GM19324 (cell line): ENCODE results near the gene PTH1R.
A peak's percentile ranks its signal among the peaks of the same experiment; 100 is the strongest.

Experiments
- ATAC-seq: cut with Tn5 transposase; IDR thresholded peaks from one replicate; pipeline ENCODE4 v1.9.1; 2021; ENCODE audit warnings: mild to moderate bottlenecking, moderate library complexity; ENCODE audit not compliant: unreplicated experiment, low FRiP score

Gene PTH1R

DNA sequence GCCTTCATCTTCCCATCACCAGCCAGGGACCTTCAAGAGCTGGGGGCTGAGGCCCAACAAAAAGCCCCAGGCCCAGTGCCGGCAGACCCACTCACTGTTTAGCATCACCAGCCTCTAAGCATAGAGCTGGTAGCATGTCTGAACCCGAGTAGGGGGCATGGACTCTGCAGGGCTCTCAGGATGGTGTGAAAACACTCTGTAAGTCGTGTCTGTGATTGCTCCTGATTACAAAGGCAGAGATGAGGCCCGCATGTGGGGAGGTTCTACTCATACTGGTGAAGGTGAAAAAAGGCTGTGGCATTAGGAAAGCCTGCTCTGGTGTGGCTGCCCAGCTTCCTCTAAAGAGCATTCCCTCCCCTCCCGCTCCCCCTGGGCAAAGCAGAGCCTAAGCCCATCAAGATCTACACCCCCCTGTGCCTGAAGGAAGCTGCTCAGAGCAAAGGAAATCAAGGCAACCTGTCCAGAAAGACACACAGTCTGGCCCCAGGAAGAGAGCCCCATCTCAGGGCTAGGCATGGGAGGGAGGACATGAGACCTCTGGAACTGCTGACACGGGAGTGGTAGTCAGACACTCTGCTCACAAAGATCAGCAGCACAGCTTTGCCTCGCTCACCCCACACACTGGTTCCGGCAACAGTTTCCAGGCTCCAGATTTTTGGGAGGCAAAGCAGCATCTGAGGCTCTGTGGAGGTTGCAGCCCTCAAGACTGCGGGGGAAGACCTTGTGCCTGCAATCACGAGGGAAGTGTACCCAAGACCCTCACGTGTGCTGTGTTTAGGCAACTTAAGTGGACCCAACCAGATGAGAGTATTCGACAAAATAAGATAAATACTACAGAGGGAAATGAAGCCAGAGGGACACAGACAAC is 62.3 kb downstream of the PTH1R start:
- ATAC-seq = no peak

DNA sequence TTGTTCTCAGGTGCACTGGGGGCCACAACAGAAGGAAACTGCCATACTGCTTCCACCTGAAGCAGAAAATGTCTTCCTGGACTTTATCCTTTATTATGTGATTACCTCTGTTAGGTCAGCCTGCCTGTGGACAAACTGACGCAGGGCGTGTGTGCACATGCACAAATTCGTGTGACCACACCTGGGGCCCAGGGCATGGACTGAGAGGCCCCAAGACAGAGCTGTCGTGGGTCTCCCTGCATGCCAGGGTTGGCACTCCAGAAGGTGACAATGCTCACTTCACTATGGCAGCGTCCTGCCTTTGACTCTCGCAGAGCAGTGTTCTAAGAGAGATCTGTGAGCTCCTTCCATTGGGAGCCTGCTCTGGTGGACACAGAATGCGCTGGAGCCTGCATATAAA is 64.6 kb downstream of the PTH1R start:
- no peak for ATAC-seq

DNA sequence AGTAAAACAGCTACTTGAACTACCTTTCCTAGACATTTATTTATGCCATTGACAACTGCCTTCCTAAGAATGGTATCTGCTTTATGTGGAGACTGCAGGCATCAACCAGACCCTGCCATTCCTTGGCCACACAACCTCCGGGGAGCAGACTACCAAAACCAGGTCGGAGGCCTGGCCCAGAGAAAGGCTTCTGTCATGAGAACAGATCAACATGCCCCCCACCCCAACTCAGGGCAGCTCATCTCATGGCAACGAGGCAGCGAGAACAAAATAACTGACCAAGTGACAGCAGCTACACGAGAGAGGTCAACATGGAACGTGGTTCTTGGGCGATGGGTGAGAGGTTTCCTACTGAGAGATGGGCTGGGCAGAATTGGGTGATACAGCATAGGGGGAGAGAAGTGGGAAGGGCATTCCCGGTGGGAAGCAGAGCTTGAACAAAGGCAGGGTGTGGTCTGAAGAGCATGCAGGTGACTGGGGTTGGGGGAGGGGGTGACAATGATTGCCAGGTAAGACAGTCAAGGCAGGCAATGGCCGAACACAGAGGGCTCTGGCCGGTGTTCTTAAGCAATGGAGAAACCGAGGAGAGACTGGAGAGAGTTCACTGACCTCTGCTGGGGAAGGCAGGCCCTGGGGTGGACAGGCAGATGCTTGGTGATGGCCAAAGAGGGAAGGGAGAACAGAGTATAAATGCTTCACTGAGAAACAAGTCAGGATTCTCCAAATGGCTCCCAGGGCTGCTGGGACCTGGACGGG is 65.1 kb downstream of the PTH1R start:
- ATAC-seq = no peak

DNA sequence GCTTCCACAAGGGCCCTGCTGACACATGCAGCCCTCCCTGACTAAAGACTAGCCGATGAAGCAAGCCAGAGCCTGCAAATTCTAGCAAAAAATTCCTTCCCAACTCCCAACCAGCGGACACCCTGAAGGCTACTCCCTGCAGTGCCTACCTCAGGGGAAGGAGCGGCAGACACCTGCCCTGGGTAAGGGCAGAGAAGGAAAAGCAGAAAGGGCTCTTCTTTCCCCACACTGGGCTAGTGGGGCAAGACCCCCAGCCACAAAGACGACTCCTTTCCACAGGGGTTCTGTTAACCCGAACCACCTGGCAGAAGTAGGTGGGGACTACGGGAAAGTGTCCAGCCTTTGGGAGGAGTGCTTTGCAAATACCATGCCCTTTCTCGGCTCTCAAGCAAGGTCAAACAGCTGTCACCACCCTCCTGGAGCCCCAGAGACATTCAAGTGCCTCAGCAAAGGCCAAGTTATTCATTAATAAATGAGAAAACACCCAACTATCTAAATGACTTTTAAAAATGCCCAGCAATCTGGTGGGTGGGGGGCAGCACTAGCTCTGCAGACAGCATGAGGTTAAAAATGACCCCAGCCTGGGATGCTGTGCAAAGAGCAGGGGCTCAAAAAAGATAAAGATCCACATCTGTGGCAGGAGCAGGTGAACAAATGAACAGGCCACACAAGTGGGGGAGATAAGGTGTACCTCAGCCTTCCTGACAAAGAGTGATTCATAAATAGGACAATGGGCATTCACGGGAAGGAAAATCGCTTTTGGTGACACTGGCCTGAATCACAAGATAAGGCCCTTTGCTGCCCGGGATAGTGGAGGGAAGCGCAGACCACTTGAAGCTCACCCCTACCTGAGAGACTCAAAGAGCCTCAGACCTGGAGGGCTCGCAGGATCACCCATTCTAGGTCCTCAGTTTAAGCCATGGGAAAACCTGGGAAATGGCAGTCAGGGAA is 66.0 kb downstream of the PTH1R start:
- no peak for ATAC-seq

DNA sequence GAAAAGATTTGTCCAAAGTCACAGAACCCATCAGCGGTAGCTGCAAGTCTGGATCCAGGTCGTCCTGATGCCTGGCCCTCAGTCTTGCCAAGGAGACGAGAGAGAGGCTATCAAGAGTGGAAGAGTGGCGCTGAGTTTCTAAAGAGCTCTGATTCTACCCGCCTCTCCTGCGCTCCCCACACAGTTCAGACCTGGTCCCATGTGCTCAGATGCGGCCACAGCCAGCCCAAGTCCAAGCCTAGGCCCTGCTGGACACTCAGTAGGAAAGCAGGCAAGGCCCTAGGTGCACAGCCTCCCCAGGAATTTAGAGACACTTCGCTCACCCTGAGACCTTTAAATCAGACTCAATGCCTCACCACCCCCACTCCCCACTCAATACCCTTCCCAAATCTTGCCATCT is 66.7 kb downstream of the PTH1R start:
- ATAC-seq = no peak

DNA sequence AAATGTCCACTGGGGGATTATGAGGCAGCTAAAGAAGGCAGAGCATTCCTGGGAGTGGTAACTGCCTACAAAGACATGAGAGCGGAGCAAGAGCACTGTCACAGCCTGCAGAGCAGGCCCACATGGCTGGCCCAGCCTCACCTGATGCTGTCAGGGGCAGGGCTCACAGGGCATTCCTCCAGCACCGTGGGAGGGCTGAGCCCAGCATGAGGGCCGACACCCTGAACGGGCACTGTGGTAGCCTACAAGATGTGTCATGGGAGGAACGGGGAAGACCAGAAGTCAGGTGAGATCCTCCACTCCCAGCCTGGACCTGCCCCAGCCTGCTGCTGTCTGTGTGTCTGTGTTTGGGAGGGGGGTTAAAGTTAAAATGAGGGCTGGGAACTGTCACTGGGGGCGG is 68.9 kb downstream of the PTH1R start:
- ATAC-seq = no peak

DNA sequence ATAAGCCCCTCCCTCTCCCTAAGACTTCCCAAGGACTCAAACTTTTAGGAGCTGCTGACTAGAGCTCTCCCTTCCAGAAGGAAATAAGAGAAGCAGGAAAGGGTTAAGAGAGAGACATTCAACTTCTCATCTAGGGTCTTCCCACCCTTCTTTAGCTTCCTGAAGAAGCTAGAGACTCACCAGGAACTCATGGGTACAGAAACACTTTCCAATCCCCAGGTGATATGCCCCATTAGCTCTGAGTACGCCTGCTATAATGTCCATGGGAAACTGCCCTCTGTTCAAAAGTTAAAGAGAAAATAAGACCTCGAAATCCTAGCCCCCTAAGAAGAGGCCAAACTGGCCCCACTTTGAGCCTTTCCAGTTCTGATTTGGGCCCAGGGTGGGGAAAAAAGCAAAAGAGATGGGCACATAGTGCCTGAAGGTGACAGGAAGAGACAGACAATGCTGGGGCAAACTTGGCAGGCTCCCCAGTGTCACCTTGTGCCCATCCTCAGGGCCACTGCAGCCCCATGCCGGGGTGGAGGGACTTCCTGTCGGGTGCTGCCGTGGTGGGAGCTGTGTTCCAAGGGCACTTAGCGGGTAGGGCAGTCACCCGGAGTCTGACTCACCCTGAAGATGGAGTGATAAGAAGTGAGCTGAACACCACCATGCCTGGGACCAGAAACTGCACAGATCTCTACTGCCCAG is 69.5 kb downstream of the PTH1R start:
- no peak for ATAC-seq

DNA sequence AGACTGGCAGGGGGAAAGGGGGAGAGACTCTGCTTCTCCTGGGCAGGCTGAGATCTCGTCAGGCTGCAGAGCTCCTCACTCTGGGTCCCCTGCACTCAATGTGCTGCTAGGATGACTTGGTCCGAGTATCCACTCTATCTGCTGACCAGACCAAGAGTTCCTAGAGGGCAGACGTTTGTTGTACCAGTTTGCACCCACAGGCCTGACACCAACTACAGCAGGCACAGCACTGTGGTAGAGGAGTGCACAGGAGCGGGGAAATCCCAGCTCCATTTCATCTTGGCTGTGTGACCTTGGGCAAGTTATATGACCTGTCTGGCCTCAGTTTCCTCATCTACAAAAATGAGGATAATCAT is 70.0 kb downstream of the PTH1R start:
- no peak for ATAC-seq

DNA sequence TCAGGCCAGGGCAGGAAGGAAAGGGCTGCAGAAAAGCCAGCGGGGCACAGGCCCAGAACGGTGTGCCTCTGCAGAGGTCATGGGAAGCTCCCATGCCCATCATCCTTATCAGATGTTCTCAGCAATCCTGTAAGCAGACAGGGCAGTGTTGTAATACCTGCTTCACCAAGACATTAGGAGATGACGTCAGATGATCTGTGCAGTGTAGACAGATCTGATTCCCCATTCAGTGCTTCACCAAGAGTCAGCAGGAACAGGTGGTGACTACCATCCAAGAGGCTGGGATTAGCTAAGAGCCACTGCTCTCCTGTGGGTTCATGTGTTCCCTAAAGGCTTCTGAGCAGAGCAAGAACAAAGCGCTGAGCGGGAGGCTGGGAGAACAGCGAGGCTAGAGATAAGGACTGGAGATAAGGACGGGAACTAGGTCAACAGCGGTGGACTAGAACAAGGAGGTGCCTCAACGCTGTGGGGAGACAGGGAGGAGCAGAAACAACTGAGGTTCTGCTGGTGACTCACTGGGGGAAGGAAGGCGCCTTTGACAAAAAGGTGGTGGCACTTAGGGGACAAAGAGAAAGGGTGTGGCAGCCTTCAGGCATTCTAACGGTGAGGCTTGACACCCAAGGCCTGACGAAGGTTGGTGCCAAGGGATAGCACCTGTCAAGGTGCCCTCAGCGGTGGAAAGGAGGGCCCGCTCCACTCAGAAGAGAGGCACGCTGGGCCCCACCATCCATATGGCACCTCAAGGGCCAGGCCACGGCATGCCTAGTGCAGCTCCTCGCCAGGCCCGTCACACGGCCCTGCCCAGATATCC is 70.7 kb downstream of the PTH1R start:
- no peak for ATAC-seq

DNA sequence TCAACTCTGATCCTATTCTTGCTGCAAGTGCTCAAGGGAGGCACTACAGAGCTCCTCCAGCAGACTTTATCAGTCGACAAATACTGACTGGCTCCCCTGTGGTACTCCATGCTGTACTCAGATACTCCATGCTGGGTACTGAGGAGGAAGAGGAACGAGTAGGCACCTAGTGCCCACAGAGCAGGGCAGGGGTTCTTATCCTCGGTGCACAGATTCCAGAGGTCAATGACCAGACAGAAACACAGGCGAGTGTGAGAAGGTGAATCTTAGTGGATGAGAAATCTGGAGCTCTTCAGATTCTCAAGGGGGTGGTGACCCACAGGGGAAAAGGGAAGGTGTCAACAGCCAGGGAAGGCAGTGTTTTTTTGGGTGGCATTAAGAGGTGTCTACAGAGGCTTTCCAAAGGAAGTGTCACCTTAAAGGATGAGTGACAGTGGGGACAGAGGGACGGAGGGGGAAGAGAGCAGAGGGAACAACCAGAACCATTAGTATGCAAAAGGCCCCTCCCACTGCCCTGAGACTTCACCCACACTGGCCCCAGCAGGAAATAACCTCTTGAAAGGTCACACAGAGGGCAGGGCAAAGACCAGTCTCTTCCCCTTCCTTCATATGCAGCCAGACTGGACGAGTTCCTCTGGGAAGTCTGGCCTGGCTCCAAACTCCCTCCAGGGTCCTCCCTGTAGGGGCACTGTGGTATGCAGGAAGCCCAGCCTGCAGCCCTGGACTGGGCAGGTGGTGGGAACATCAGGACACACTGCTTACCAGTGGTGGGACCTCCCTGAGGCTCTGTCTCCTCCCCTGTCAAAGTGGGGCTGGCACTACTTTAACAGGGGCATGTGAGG is 71.5 kb downstream of the PTH1R start:
- ATAC-seq = peak; percentile 40

DNA sequence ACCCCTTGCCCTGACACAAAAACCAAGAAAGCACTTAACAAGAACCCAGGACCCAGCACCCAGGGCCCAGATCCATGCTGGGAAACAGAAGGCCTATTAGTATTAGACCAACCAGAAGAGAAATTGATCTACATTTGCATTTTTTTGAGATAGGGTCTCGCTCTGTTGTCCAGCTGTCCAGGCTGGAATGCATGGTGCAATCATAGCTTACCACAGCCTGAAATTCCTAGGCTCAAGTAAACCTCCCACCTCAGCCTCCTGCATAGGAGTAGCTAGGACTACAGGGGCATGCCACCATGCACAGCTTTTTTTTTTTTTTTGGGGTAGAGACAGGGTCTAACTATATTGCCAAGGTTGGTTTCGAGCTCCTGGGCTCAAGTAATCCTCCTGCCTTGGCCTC is 72.7 kb downstream of the PTH1R start:
- ATAC-seq = no peak

DNA sequence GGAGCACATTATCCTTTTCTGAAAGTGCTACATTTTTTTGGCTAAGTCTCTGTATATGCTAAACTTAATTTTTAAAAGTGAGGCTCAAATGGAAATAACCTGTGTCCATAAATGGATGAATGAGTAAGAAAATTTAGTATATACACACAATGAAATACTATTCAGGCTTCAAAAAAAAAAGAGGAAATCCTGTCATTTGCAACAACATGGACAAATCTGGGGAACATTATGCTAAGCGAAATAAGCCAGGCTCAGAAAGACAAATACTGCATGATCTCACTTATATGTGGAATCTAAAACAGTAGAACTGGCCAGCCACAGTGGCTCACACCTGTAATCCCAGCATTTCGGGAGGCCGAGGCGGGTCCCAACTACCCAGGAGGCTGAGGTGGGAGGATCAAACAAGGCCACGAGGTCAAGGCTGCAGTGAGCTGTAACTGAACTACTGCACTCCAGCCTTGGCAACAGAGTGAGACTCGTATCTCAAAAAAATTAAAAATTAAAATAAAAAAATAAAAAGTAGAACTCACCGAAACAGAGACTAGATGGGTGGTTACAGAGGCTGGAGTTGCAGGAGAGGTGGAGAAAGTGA is 73.2 kb downstream of the PTH1R start:
- no peak for ATAC-seq

DNA sequence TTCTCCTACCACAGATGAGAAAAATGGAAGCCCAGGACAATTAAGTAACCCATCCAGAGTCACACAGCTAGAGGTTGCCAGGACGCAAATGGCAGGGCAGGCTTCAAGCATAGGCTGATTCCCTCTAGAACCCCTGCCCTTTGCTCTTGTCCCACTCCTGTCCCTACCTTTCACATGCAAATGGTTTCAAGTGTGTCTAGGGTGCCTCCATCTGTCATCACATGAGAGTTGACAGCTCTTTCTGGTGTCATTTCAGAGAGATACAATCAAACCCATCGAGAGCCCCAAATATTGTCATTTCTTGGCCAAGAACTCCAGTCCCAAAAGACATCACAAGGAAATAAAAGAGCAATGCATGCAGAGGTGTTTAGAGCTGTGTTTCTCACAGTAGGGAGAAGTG is 75.3 kb downstream of the PTH1R start:
- no peak for ATAC-seq
